Liver (tissue), 9 donors: ENCODE measurements around the gene MPND. TPM values are rescaled to one million over a fixed set of nuclear protein-coding genes. Genes with fewer than 3 reads are reported as not detected.

ENCODE experiments used
- DNase-seq: peaks from one replicate; pipeline ENCODE4 v3.0.0-alpha.2; 2017; ENCODE audit warnings: low spot score
- H3K27ac ChIP-seq, 2 donors: one replicate each; pipeline ENCODE4 v1.7.0; 2013; ENCODE audit warnings: inconsistent platforms in 2 of 2, low read length in 2 of 2, control low read depth in 1 of 2, low read depth in 1 of 2, mild to moderate bottlenecking in 1 of 2
- H3K27me3 ChIP-seq, 4 donors: one replicate each; pipeline versions ENCODE4 v1.6.1 to v1.7.0; 2013; ENCODE audit warnings: low read length in 3 of 4, inconsistent platforms in 1 of 4, mild to moderate bottlenecking in 1 of 4, moderate library complexity in 1 of 4; ENCODE audit not compliant: control insufficient read depth in 4 of 4, insufficient read depth in 4 of 4
- H3K36me3 ChIP-seq, 4 donors: one replicate each; pipeline versions ENCODE4 v1.6.1 to v1.7.0; 2013; ENCODE audit warnings: low read length in 3 of 4, mild to moderate bottlenecking in 3 of 4, low read depth in 1 of 4, moderate library complexity in 1 of 4; ENCODE audit not compliant: control insufficient read depth in 4 of 4, insufficient read depth in 3 of 4
- H3K4me1 ChIP-seq, 4 donors: one replicate each; pipeline versions ENCODE4 v1.6.1 to v1.7.0; 2013; ENCODE audit warnings: low read length in 3 of 4, mild to moderate bottlenecking in 3 of 4, moderate library complexity in 1 of 4; ENCODE audit not compliant: control insufficient read depth in 4 of 4, insufficient read depth in 4 of 4
- H3K4me3 ChIP-seq, 3 donors: one replicate each; pipeline versions ENCODE4 v1.6.1 to v1.7.0; 2013; ENCODE audit warnings: low read length in 3 of 3, control low read depth in 1 of 3, low read depth in 1 of 3, mild to moderate bottlenecking in 1 of 3
- H3K9ac ChIP-seq, 2 donors: one replicate each; pipeline ENCODE4 v1.7.0; 2013; ENCODE audit warnings: low read length in 2 of 2, mild to moderate bottlenecking in 2 of 2, moderate library complexity in 2 of 2, control low read depth in 1 of 2, low read depth in 1 of 2
- H3K9me3 ChIP-seq, 4 donors: one replicate each; pipeline versions ENCODE4 v1.6.1 to v1.7.0; 2013; ENCODE audit warnings: low read length in 3 of 4; ENCODE audit not compliant: control insufficient read depth in 4 of 4
- CTCF ChIP-seq: fragments of 150-350 bp; IDR thresholded peaks from 2 replicates; pipeline ENCODE4 v1.5.1; 2017; ENCODE audit warnings: improper control_type of control experiment, low read depth, low read length; ENCODE audit not compliant: missing input control
- EGR1 ChIP-seq, 2 donors: IDR thresholded peaks; 2 replicates each; pipeline ENCODE4 v1.6.1; 2016 to 2018; ENCODE audit warnings: antibody characterized with exemption in 2 of 2, low read depth in 2 of 2
- FOXA2 ChIP-seq: IDR thresholded peaks from 2 replicates; pipeline ENCODE4 v1.6.1; 2016; ENCODE audit warnings: antibody characterized with exemption
- GABPA ChIP-seq, 2 donors: IDR thresholded peaks in 1 of 2; conservative IDR thresholded peaks in 1 of 2; 2 replicates each; pipeline ENCODE4 v1.6.1; 2016; ENCODE audit warnings: antibody characterized with exemption in 2 of 2, mild to moderate bottlenecking in 1 of 2, moderate library complexity in 1 of 2
- HNF4A ChIP-seq, 2 donors: conservative IDR thresholded peaks; 2 replicates each; pipeline ENCODE4 v1.6.1; 2016; ENCODE audit warnings: antibody characterized with exemption in 2 of 2, mild to moderate bottlenecking in 2 of 2
- JUND ChIP-seq, 2 donors: IDR thresholded peaks; 2 replicates each; pipeline ENCODE4 v1.6.1; 2016; ENCODE audit warnings: antibody characterized with exemption in 2 of 2
- MAX ChIP-seq: IDR thresholded peaks from 2 replicates; pipeline ENCODE4 v1.6.1; 2016; ENCODE audit warnings: antibody characterized with exemption
- RAD21 ChIP-seq, 2 donors: IDR thresholded peaks; 2 replicates each; pipeline ENCODE4 v1.6.1; 2016; ENCODE audit warnings: antibody characterized with exemption in 2 of 2, mild to moderate bottlenecking in 2 of 2
- REST ChIP-seq: IDR thresholded peaks from 2 replicates; pipeline ENCODE4 v1.6.1; 2016; ENCODE audit warnings: antibody characterized with exemption, mild to moderate bottlenecking
- RXRA ChIP-seq, 2 donors: IDR thresholded peaks; 2 replicates each; pipeline ENCODE4 v1.6.1; 2017 to 2018; ENCODE audit warnings: antibody characterized with exemption in 2 of 2, mild to moderate bottlenecking in 1 of 2
- SP1 ChIP-seq: IDR thresholded peaks from 2 replicates; pipeline ENCODE4 v1.6.1; 2018; ENCODE audit warnings: antibody characterized with exemption, mild to moderate bottlenecking
- YY1 ChIP-seq: IDR thresholded peaks from 2 replicates; pipeline ENCODE4 v1.6.1; 2016; ENCODE audit warnings: antibody characterized with exemption, mild to moderate bottlenecking
- ZBTB33 ChIP-seq: IDR thresholded peaks from 2 replicates; pipeline ENCODE4 v1.6.1; 2016; ENCODE audit warnings: antibody characterized with exemption
- WGBS: extraction: QIAGEN DNeasy Blood & Tissue Kit; methylation state at CpG from one replicate; pipeline ENCODE4 v1.1.7; 2013; 5-methylcytosine and 5-hydroxymethylcytosine counted together
- polyA plus RNA-seq, 2 donors: library from polyadenylated mRNA; stranded (reverse) in 1 of 2; unstranded in 1 of 2; fragments of 200-250 nt in 1 of 2; fragments of >200 nt in 1 of 2; fragmentation: Nextera tagmentation in 1 of 2; extraction: Ambion mirVana in 1 of 2; gene quantifications; one replicate each; pipeline versions ENCODE4 v1.2.1 to v1.2.3, GENCODE V29; 2013 to 2015
- total RNA-seq, 2 donors: library from RNA; depleted of rRNA; stranded (reverse); fragments of >200 nt; gene quantifications; one replicate each; pipeline ENCODE4 v1.2.3, GENCODE V29; 2014
- donor health status: healthy.
- donor health status: healthy.
- donor health status: healthy.
- donor health status: healthy.
- donor health status: healthy.

MPND gene
- total and polyA plus RNA-seq, 4 donors = 4.7 to 9.9 (median 9.2) TPM

GRCh38 chr19:4361152-4362046 is 18.0 kb downstream of the MPND start:
- Histone ChIP-seq H3K27ac (no peak overlapping the region), H3K4me3 (no peak overlapping the region), H3K9me3 (no peaks in the 10 kb centered on the region), H3K9ac (no peak overlapping the region), H3K36me3 (peaks cover 9 to 69% (median 35%) of the 10 kb centered on the region in 4 donors), H3K4me1 (peaks cover 0 to 4% (median 0%) of the 10 kb centered on the region in 4 donors), H3K27me3 (no peaks in the 10 kb centered on the region)
- no peak for TF ChIP-seq REST
- TF ChIP-seq MAX = no peak
- no peak for TF ChIP-seq FOXA2
- TF ChIP-seq ZBTB33 = no peak
- TF ChIP-seq GABPA (IDR thresholded peaks at IDR 0.05 in 1 of 2, conservative IDR thresholded peaks at IDR 0.05 in 1 of 2) = no peak
- TF ChIP-seq CTCF = no peak
- no peak for TF ChIP-seq JUND (IDR thresholded peaks at IDR 0.05)
- no peak for TF ChIP-seq HNF4A (conservative IDR thresholded peaks at IDR 0.05)
- TF ChIP-seq SP1 = no peak
- no peak for TF ChIP-seq RXRA (IDR thresholded peaks at IDR 0.05)
- TF ChIP-seq RAD21 (IDR thresholded peaks at IDR 0.05) = no peak
- TF ChIP-seq EGR1 (IDR thresholded peaks at IDR 0.05; ENCODE audit: low read depth in 2 of 2) = no peak
- TF ChIP-seq YY1 = no peak
- whole genome bisulfite sequencing = 91% methylated on average over 50 of the region's 50 CpGs
- DNase-seq = no peak
